NCI-H524 (cell line): ENCODE measurements around the gene TMCO6.

Experiments
- DNase-seq, 2 experiments: peaks; one replicate each; lab custom pipeline; 2025; lab: John Stamatoyannopoulos, UW

Gene TMCO6

DNA sequence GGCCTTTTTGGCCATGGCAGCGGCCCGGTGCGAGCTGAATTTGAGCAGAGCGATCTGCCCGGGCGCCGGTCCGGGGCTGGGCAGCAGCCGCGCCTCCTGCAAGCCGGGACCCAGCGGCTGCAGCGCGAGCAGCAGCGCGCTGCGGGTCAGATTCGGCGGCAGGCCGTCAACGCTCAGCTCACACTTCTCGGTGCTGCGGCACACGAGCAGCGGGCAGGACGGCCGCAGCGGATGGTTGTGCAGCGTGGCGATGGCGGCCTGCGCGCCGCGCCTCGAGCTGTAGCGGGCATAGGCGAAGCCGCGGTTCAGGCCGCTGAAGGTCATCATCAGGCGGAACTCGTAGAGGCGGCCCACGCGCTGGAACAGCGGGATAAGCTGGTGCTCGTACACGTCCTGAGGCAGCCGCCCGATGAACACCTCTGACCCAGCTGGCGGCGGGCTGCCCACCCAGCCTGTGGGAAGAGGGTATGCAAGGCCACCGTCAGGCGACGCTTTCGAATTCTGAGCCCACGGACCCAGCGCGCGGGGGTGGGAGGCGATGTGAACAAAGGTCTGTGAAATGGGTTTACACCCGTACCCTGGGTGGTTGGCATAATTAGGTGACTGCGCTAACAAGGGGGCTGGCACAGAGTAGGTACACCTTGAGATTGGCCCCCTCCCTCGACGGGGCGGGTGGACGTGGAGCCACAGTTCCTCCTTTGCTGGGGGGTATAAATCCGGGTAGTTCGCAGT is 33.4 kb downstream of the TMCO6 start:
- DNase-seq: peak; percentile 9 to 37

DNA sequence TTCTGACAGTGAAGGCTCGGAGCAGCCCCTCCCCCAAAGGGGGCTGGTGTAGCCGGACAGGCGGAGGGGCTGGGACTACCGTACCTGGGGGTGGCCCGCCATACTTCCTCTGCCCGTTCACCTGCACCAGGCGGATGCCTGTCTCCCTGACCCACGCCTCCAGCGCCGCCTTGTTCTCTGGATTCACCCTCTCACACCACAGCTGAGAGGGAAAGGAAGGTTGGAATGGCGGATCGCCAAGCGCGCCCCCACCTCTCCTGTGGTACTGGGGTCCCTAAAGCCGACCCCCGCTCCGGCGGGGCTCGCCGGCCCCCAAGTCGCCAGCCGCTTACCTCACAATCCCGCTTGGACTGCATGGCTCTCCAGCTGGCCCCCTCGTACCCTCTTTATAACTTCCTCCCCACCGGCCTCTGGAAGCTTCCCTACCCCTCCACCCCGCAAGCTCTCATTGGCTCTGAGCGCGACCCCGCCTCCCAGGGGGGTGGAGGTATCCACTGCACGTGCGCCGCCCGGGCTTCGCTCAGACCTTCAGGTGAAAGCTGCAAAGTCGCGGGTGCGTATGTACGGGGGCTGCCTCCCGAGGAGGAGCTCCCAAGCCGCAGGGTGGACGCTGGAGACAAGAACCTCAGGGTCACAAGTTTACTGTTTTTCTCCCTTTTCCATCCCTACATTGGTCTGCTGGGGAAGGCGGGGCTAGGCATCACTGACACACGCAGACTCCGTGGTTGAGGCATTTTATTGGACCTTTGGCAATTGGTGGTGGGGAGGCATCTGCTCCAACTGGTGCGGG is 34.1 kb downstream of the TMCO6 start, which contains the start of gene DND1:
DND1 (minus strand) TSS at position 390 of the 790 bp plus-strand sequence; CDS start at position 356, 34 bp downstream.
- no peak for DNase-seq

DNA sequence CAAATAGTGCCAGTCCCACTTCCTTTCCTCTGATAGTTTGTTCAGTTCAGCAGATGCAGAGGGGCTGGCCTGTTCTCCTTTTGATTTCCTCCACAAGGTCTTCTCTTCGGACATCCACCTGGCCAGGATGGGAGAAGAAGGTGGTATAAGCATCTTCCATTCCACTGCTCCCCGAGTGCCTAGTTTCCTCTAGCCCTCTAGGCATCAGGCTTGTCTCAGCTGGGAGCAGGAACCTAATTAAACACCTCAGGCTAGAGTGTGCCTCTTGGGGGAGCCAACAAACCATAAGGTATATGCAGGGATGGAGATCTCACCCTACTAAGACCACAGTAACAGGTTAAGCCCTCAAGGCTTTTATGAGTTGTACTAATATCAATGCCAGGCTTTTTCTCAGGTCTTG is 35.0 kb downstream of the TMCO6 start:
- DNase-seq: no peak

GRCh38 chr5:140674629-140675028 is 35.4 kb downstream of the TMCO6 start:
- no peak for DNase-seq

GRCh38 chr5:140677947-140678346 is 38.7 kb downstream of the TMCO6 start:
- DNase-seq: no peak

DNA sequence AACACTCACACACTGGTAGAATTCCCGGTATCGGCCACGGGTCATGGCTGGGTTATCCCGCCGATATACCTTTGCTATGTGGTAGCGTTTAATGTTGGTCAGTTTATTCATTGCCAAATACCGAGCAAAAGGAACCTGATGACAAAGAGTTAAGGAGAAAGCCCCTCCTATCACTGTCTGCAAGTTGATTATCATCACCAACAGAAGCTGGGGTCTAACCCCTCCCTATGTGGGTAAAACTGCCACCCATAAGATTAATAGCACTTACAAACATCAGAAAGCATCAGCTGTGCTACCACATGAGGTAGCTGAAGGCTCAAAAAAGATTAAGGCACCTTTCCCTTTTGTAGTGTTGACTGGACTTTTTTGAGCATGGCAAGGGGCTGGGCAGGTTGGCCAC is 39.7 kb downstream of the TMCO6 start:
- DNase-seq: no peak

- no peak for DNase-seq
Measured at GRCh38 chr5:140690376-140690932, 51.2 kb downstream of the TMCO6 start.

DNA sequence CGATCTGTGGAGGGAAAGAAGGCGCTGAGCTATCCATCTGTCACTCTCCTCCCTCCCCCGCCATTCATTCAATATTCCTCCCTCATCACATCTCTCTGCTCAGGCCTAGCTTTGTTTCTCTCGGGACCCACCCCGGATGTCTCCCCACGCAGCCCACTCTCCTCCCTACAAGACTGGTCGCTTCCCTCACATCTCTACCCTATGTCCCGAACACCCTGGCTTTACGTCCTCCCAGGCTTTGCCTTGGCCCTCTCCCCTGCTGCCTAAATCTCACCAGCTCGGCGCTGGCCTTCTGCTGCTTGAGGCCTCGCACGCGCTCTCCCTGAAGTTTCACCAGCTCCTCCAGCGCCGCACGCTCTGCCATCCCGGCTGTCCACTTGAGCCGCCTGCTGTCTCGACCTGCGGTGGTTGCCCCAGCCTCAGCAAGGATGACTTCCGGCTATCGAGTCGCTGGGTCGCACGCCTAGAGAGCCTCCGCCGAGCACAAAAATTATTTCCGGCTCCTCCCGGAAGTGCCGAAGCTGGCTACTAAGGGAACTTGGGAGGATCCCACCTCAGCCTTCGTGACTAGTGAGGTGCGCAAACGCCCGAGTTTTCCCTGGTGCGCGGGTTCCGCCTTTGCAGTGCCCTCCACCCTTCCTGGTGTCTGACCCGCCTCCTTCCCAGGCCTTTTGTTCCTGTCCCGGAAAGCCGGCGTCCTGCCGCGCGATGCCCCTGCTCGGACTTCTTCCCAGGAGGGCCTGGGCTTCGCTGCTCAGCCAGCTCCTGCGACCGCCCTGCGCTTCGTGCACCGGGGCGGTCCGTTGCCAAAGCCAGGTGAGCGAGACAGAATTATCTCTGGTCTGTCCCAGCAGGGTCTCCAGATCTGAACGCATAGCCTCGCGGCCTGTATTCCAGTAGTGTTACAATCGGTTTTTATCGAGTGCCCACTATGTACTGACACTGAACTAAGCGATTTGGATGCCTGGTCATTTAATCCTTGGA is 52.0 kb downstream of the TMCO6 start, which contains the start of the genes HARS1 and HARS2:
HARS1 (minus strand) TSS at position 430 of the 984 bp plus-strand sequence; CDS start at position 364, 66 bp downstream.
HARS2 (plus strand) TSS at position 515 of the 984 bp plus-strand sequence; CDS start at position 709, 194 bp downstream.
- DNase-seq: peak; percentile 85 to 92

DNA sequence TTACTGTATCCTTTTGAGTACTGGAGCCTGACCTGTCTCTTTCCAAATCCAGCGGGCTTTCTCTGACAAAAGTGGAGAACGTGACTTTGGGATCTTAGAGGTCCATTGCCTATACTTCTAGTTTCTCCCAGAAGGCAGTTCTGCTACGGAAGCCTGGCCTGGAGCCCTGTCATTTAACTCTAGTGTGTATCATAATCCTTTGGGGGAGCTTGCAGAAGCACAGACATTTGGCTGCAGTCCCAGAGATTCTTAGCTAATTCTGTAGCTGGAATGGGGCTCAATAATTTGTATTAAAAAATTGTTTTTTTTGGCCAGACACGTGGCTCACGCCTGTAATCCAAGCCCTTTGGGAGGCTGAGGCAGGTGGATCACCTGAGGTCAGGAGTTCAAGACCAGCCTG is 55.0 kb downstream of the TMCO6 start:
- no peak for DNase-seq
